Right kidney (tissue), 9 donors: Measurements from ENCODE around the gene KCND2.
"Not testable (repeated sequence)": the region's sequence is repeated elsewhere in the genome, so short reads cannot be mapped to it uniquely, and the experiment has no call there.

ENCODE experiments used
- DNase-seq: peaks from one replicate; pipeline ENCODE4 v3.0.0-alpha.2; 2016
- long read RNA-seq, 8 donors: transcript quantifications; one replicate each; lab custom pipeline, GENCODE V29; 2026

KCND2 gene
- long read RNA-seq, donor 1, result 0 reads
- long read RNA-seq, donor 2, partial matches to known transcripts, result 0 of 1 reads
- long read RNA-seq, donor 2, other reads (novel, unspliced or antisense), result 0 of 1 reads
- long read RNA-seq, donor 3, result 0 reads
- long read RNA-seq, donor 4, result 0 reads
- long read RNA-seq, donor 5, result 0 reads
- long read RNA-seq, donor 6, result 0 reads
- long read RNA-seq, donor 7, result 0 reads
- long read RNA-seq, donor 8, result 0 reads

- peak; percentile 58 for DNase-seq
These were observed at the start of gene KCND2 for GRCh38 chr7:120272701-120273475. Gene KCND2, plus strand, starts transcription at chr7:120273175.

GRCh38 chr7:120226188-120226587 is 46.8 kb upstream of the KCND2 start:
- no peak for DNase-seq

GRCh38 chr7:120227255-120227654 is 45.7 kb upstream of the KCND2 start:
- no peak for DNase-seq

GRCh38 chr7:120229084-120229483 is 43.9 kb upstream of the KCND2 start:
- no peak for DNase-seq

GRCh38 chr7:120233338-120233737 is 39.6 kb upstream of the KCND2 start:
- no peak for DNase-seq

- DNase-seq, result not testable (repeated sequence)
These were observed 32.6 kb upstream of the KCND2 start for GRCh38 chr7:120240350-120240749.

GRCh38 chr7:120241973-120242372 is 31.0 kb upstream of the KCND2 start:
- no peak for DNase-seq

- DNase-seq, result no peak
These were observed 18.1 kb upstream of the KCND2 start for GRCh38 chr7:120254845-120255244.

GRCh38 chr7:120256344-120257070 is 16.5 kb upstream of the KCND2 start:
- DNase-seq, result no peak

GRCh38 chr7:120259386-120259785 is 13.6 kb upstream of the KCND2 start:
- no peak for DNase-seq

- DNase-seq, result no peak
These were observed 12.9 kb upstream of the KCND2 start for GRCh38 chr7:120260111-120260510.

GRCh38 chr7:120272261-120272660 is 714 bp upstream of the KCND2 start:
- peak; percentile 55 for DNase-seq

- DNase-seq, result peak; percentile 72
These were observed 551 bp downstream of the KCND2 start for GRCh38 chr7:120273476-120273975.

GRCh38 chr7:120274482-120274881 is 1.5 kb downstream of the KCND2 start:
- DNase-seq, result no peak

- DNase-seq, result no peak
These were observed 1.9 kb downstream of the KCND2 start for GRCh38 chr7:120274899-120275298.

GRCh38 chr7:120276720-120277119 is 3.7 kb downstream of the KCND2 start:
- no peak for DNase-seq

- no peak for DNase-seq
These were observed 5.8 kb downstream of the KCND2 start for GRCh38 chr7:120278773-120279172.

GRCh38 chr7:120280743-120281142 is 7.8 kb downstream of the KCND2 start:
- no peak for DNase-seq

- no peak for DNase-seq
These were observed 20.1 kb downstream of the KCND2 start for GRCh38 chr7:120293027-120293426.

- DNase-seq, result no peak
These were observed 29.2 kb downstream of the KCND2 start for GRCh38 chr7:120302190-120302589.

GRCh38 chr7:120303105-120303504 is 30.1 kb downstream of the KCND2 start:
- no peak for DNase-seq

GRCh38 chr7:120304674-120305073 is 31.7 kb downstream of the KCND2 start:
- no peak for DNase-seq

GRCh38 chr7:120307991-120308545 is 35.1 kb downstream of the KCND2 start:
- DNase-seq, result no peak
